Measurements from ENCODE around the gene LRRC58. TPM values are rescaled to one million over a fixed set of nuclear protein-coding genes. Genes with fewer than 3 reads are reported as not detected.

Gene LRRC58
- total RNA-seq, 2 donors from 2014 or later = 20.2 to 21.8 TPM

GRCh38 chr3:120280026-120280425, 69.1 kb downstream of the LRRC58 start:
- TF ChIP-seq POLR2A (IDR thresholded peaks at IDR 0.05) = no peak
- TF ChIP-seq, protein P1, sequence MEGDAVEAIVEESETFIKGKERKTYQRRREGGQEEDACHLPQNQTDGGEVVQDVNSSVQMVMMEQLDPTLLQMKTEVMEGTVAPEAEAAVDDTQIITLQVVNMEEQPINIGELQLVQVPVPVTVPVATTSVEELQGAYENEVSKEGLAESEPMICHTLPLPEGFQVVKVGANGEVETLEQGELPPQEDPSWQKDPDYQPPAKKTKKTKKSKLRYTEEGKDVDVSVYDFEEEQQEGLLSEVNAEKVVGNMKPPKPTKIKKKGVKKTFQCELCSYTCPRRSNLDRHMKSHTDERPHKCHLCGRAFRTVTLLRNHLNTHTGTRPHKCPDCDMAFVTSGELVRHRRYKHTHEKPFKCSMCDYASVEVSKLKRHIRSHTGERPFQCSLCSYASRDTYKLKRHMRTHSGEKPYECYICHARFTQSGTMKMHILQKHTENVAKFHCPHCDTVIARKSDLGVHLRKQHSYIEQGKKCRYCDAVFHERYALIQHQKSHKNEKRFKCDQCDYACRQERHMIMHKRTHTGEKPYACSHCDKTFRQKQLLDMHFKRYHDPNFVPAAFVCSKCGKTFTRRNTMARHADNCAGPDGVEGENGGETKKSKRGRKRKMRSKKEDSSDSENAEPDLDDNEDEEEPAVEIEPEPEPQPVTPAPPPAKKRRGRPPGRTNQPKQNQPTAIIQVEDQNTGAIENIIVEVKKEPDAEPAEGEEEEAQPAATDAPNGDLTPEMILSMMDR (IDR thresholded peaks at IDR 0.05) = no peak
- Histone ChIP-seq H3K27ac (no peak overlapping the region), H3K4me3 (no peak overlapping the region), H3K36me3 (replicated peaks in 1 of 2; ENCODE audit: insufficient read depth in 1 of 2, low read depth in 2 of 2) (no peaks in the 10 kb centered on the region), H3K9me3 (no peaks in the 10 kb centered on the region), H3K4me1 (peaks cover 4% of the 10 kb centered on the region), H3K27me3 (no peaks in the 10 kb centered on the region)
- intact Hi-C loops (cut with DNase I) = no loop called here
- WGBS, 2 donors = 65 to 80% methylated on average over 1 of the region's 1 CpG
- no peak for ATAC-seq
- DNase-seq = no peak

DNA sequence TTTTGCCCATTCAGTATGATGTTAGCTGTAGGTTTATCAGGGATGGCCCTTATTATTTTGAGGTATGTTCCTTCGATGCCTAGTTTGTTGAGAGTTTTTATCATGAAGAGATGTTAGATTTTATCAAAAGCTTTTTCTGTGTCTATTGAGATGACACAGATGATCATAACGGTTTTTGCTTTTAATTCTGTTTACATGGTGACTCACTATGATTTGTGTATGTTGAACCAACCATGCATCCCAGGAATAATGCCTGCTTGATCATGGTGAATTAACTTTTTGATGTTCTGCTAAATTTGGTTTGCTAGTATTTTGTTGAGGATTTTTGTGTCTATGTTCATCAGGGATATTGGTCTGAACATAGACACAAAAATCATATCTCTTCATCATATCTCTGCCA, 72.4 kb downstream of the LRRC58 start:
- H3K27ac ChIP-seq = no peak overlapping the region
- intact Hi-C loops (cut with DNase I) = no loop called here
- H3K36me3 ChIP-seq (replicated peaks in 1 of 2; ENCODE audit: insufficient read depth in 1 of 2, low read depth in 2 of 2) = no peaks in the 10 kb centered on the region
- ATAC-seq (no peak), DNase-seq (no peak)
- 50 to 52% methylated on average over 2 of the region's 2 CpGs for WGBS, 2 donors
- TF ChIP-seq POLR2A (IDR thresholded peaks at IDR 0.05) = no peak
- TF ChIP-seq, protein P1 (IDR thresholded peaks at IDR 0.05) = no peak
- H3K9me3 ChIP-seq = no peaks in the 10 kb centered on the region
- no peaks in the 10 kb centered on the region for H3K4me1 ChIP-seq
- H3K4me3 ChIP-seq = no peak overlapping the region
- no peaks in the 10 kb centered on the region for H3K27me3 ChIP-seq

DNA sequence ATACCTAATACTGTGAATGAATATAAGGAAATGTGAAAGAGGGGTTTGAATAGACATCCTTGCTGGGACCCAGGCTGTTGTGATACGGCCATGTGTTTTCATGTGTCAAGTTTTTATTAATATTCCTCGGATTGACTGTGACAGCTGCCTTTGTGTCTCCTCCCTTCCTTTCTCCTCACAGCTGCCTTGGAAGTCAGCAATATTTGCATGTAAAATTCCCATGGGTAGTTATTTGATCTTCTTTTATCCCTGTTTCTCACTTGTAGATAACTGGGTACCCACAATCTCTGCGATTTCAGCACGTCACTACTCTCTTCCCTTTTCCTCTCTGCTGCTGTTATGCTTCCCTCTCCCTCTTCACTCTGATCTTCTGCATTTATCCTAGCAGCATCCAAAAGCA, 73.5 kb downstream of the LRRC58 start:
- TF ChIP-seq, protein P1 (IDR thresholded peaks at IDR 0.05) = no peak
- no peak for TF ChIP-seq POLR2A (IDR thresholded peaks at IDR 0.05)
- no peak for ATAC-seq
- no peaks in the 10 kb centered on the region for H3K9me3 ChIP-seq
- DNase-seq = no peak
- no peaks in the 10 kb centered on the region for H3K4me1 ChIP-seq
- H3K4me3 ChIP-seq = no peak overlapping the region
- intact Hi-C loops (cut with DNase I) = no loop called here
- no peaks in the 10 kb centered on the region for H3K27me3 ChIP-seq
- H3K36me3 ChIP-seq (replicated peaks in 1 of 2; ENCODE audit: insufficient read depth in 1 of 2, low read depth in 2 of 2) = no peaks in the 10 kb centered on the region
- H3K27ac ChIP-seq = no peak overlapping the region
- WGBS, 2 donors = 28 to 32% methylated on average over 4 of the region's 4 CpGs

GRCh38 chr3:120274739-120275167, 74.4 kb downstream of the LRRC58 start:
- Histone ChIP-seq H3K4me3 (no peak overlapping the region), H3K9me3 (no peaks in the 10 kb centered on the region), H3K27ac (no peak overlapping the region), H3K27me3 (no peaks in the 10 kb centered on the region), H3K36me3 (replicated peaks in 1 of 2; ENCODE audit: insufficient read depth in 1 of 2, low read depth in 2 of 2) (no peaks in the 10 kb centered on the region), H3K4me1 (no peaks in the 10 kb centered on the region)
- peak; percentile 42 for ATAC-seq
- WGBS, 2 donors = 15 to 30% methylated on average over 5 of the region's 5 CpGs
- TF ChIP-seq, protein P1 (IDR thresholded peaks at IDR 0.05) = no peak
- no peak for TF ChIP-seq POLR2A (IDR thresholded peaks at IDR 0.05)
- intact Hi-C loops (cut with DNase I) = no loop called here
- DNase-seq = peak in 3 of 4 donors; percentile 29 to 48 (median 37)

MicroRNA genes within 50 kb of the gene (microRNA counts, 767-probe panel; counts per million panel counts)
- microRNA hsa-miR-198 = 0 to 736 counts per million in 2 donors

Other genes with a start within 250 kb of the LRRC58 start
- not detected for gene GPR156, start 64.1 kb downstream of the LRRC58 start, total RNA-seq
- gene FSTL1, start 101.6 kb upstream of the LRRC58 start, total RNA-seq = 10 to 100 TPM; 55.0 to 82.2 TPM
- gene NDUFB4, start 247.0 kb upstream of the LRRC58 start, total RNA-seq = 10 to 100 TPM; 15.8 to 60.7 TPM